ENCODE data around the gene HDGFL3.
"Not testable (repeated sequence)": the region's sequence is repeated elsewhere in the genome, so short reads cannot be mapped to it uniquely, and the experiment has no call there.

The HDGFL3 gene

DNA sequence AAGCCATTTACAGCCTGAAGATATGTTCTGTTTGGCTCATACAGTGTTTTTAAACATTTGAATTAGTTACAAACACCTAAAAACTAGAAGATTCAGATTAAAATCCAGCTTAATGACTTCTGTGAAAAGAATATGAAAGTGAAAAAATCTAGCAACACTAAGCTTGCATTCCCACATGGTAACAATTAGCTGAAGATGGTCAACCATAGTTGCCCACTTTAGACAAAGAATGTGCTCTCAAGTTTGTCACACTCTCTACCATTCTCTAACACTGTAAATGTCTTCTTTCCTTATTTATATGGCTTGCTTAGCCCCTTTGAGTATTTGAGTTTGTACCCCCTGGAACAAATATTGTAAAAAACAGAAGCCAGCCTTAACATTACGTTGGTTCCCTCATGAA, 32.7 kb downstream of the HDGFL3 start:
- no peaks in the 10 kb centered on the region for H3K27me3 Mint-ChIP-seq (ENCODE audit: low read depth)
- no peak overlapping the region for H3K4me3 Mint-ChIP-seq
- H3K9me3 Mint-ChIP-seq, result peaks cover 14% of the 10 kb centered on the region
- no peak overlapping the region for H3K27ac Mint-ChIP-seq
- TF ChIP-seq, protein P1, sequence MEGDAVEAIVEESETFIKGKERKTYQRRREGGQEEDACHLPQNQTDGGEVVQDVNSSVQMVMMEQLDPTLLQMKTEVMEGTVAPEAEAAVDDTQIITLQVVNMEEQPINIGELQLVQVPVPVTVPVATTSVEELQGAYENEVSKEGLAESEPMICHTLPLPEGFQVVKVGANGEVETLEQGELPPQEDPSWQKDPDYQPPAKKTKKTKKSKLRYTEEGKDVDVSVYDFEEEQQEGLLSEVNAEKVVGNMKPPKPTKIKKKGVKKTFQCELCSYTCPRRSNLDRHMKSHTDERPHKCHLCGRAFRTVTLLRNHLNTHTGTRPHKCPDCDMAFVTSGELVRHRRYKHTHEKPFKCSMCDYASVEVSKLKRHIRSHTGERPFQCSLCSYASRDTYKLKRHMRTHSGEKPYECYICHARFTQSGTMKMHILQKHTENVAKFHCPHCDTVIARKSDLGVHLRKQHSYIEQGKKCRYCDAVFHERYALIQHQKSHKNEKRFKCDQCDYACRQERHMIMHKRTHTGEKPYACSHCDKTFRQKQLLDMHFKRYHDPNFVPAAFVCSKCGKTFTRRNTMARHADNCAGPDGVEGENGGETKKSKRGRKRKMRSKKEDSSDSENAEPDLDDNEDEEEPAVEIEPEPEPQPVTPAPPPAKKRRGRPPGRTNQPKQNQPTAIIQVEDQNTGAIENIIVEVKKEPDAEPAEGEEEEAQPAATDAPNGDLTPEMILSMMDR (IDR thresholded peaks at IDR 0.05; ENCODE audit: unreplicated experiment in 3 of 3), result no peak
- H3K36me3 Mint-ChIP-seq (ENCODE audit: low read depth), result peaks cover 46% of the 10 kb centered on the region
- peaks cover 4% of the 10 kb centered on the region for H3K4me1 Mint-ChIP-seq

DNA sequence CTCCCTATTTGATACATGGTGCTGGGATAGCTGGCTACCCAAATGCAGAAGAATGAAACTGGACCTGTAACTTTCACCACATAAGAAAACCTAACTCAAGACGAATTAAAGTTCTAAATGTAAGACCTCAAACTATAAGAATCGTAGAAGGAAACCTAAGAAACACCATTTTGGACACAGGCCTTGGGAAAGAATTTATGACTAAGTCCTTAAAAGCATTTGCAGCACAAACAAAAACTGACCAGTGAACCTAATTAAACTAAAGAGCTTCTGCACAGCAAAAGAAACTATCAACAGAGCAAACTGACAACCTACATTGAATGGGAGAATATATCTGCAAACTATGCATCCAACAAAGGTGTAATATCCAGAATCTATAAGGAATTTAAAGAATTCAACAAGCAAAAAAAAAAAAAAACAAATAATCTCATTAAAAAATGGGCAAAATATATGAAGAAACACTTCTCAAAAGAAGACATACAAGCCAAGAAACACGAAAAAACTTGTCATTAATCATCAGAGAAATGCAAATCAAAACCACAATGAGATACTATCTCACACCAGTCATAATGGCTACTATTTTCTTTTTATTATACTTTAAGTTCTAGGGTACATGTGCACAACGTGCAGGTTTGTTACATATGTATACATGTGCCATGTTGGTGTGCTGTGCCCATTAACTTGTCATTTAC, 37.0 kb downstream of the HDGFL3 start:
- TF ChIP-seq, protein P1 (IDR thresholded peaks at IDR 0.05; ENCODE audit: unreplicated experiment in 3 of 3), result no peak
- Mint-ChIP-seq H3K27ac (no peak overlapping the region), H3K4me3 (no peak overlapping the region), H3K9me3 (peaks cover 52% of the 10 kb centered on the region), H3K36me3 (ENCODE audit: low read depth) (peaks cover 77% of the 10 kb centered on the region), H3K27me3 (ENCODE audit: low read depth) (no peaks in the 10 kb centered on the region), H3K4me1 (no peaks in the 10 kb centered on the region)

DNA sequence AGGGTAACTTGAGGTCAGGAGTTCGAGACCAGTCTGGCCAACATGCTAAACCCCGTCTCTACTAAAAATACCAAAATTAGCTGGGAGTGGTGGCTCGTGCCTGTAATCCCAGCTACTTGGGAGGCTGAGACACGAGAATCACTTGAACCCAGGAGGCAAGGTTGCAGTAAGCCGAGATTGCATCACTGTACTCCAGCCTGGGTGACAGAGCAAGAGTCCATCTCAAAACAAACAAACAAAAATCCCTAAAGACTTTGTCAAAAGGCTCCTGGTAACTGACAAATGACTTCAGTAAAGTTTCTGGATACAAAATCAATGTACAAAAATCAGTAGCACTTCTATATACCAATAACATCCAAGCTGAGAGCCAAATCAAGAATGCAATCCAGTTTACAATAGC, 38.0 kb downstream of the HDGFL3 start:
- H3K27me3 Mint-ChIP-seq (ENCODE audit: low read depth), result not testable (repeated sequence)
- H3K9me3 Mint-ChIP-seq, result peaks cover 58% of the 10 kb centered on the region

DNA sequence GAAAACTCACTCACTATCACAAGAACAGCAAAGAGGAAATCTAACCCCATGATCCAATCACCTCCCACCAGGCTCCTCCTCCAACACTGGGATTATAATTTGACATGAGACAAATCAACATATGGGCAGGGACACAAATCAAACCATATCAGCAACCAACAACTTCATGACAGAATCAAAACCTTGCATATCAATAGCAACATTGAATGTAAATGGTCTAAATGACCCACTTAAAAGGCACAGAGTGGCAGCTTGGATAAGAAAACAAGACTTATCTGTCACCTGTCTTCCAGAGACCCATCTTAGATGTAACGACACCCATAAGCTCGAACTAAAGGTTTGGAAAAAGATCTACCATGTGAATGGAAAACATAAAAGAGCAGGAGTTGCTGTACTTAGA, 40.8 kb downstream of the HDGFL3 start:
- Mint-ChIP-seq H3K36me3 (ENCODE audit: low read depth) (peaks cover 83% of the 10 kb centered on the region), H3K27me3 (ENCODE audit: low read depth) (no peaks in the 10 kb centered on the region), H3K4me3 (no peak overlapping the region), H3K4me1 (no peaks in the 10 kb centered on the region), H3K9me3 (peaks cover 55% of the 10 kb centered on the region), H3K27ac (no peak overlapping the region)
- TF ChIP-seq, protein P1 (IDR thresholded peaks at IDR 0.05; ENCODE audit: unreplicated experiment in 3 of 3), result no peak

More for the DNA sequence above, 38.0 kb downstream of the HDGFL3 start:
- not testable (repeated sequence) for H3K4me3 Mint-ChIP-seq, H3K4me1 Mint-ChIP-seq, H3K27ac Mint-ChIP-seq
- H3K36me3 Mint-ChIP-seq (ENCODE audit: low read depth), result peaks cover 87% of the 10 kb centered on the region

DNA sequence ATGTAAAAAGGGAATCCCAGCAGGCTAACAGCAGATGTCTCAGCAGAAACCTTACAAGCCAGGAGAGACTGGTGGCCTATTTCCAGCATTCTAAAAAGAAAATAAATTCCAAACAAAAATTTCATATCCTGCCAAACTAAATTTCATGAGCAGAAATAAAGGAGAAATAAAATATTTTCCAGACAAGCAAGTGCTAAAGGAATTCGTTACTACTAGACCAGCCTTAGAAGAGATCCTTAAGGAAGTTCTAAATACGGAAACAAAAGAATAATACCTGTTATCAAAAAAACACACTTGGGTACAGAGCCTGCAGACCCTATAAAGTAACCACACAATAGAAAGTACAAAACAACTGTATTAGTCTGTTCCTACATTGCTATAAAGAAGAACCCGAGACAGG, 41.4 kb downstream of the HDGFL3 start:
- Mint-ChIP-seq H3K27me3 (ENCODE audit: low read depth) (no peaks in the 10 kb centered on the region), H3K9me3 (peaks cover 54% of the 10 kb centered on the region)

DNA sequence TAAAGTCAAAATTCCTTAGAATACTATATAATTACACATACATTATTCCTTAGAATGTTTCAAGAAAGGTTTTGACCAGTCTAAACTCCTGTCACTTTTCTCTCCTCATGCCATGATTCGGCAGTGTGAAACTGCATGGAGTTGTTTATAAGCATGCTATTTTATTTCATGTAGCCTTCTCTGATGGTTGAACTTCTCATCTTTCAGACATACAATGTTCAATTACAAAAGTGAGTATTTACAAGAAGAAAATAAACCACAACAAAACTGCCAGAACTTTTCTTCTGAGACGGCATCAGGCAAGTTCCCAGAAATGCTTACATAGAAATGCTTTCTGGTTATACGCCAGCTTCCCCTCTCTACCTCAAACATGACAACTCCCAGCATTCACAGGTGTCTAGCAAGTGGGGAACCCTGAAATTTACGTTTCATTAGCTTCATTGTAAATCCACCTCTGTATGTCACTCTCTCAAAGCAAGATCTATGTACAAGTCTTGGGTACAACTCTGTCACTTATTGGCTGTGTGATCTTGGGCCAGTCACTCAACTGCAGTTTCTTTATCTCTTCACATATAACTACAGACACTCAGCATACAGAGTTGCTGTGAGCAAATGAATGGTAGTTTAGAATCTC, 42.7 kb downstream of the HDGFL3 start:
- TF ChIP-seq, protein P1 (IDR thresholded peaks at IDR 0.05; ENCODE audit: unreplicated experiment in 3 of 3), result no peak
- peaks cover 81% of the 10 kb centered on the region for H3K36me3 Mint-ChIP-seq (ENCODE audit: low read depth)

More for the DNA sequence above, 41.4 kb downstream of the HDGFL3 start:
- TF ChIP-seq, protein P1 (IDR thresholded peaks at IDR 0.05; ENCODE audit: unreplicated experiment in 3 of 3), result no peak
- H3K4me1 Mint-ChIP-seq, result no peaks in the 10 kb centered on the region
- H3K27ac Mint-ChIP-seq, result no peak overlapping the region
- peaks cover 83% of the 10 kb centered on the region for H3K36me3 Mint-ChIP-seq (ENCODE audit: low read depth)
- no peak overlapping the region for H3K4me3 Mint-ChIP-seq

More for the DNA sequence above, 42.7 kb downstream of the HDGFL3 start:
- H3K9me3 Mint-ChIP-seq, result peaks cover 46% of the 10 kb centered on the region
- no peak overlapping the region for H3K4me3 Mint-ChIP-seq
- H3K4me1 Mint-ChIP-seq, result no peaks in the 10 kb centered on the region
- H3K27me3 Mint-ChIP-seq (ENCODE audit: low read depth), result no peaks in the 10 kb centered on the region
- H3K27ac Mint-ChIP-seq, result no peak overlapping the region
